NB4 (cell line): ENCODE data around the gene SAP30L.

Experiments used
- MYC ChIP-seq: IDR thresholded peaks from 2 replicates; pipeline ENCODE4 v1.6.1; 2011; ENCODE audit warnings: low read depth, low read length
- POLR2A ChIP-seq: IDR thresholded peaks from 2 replicates; pipeline ENCODE4 v1.6.1; 2011; ENCODE audit warnings: mild to moderate bottlenecking; ENCODE audit not compliant: insufficient read length; ENCODE audit errors: extremely low read depth
- TF ChIP-seq, protein P1 (sequence below): IDR thresholded peaks from one replicate; pipeline ENCODE4 v1.5.1; 2012; ENCODE audit warnings: low read depth, low read length
- TF ChIP-seq, protein P2 (sequence below): IDR thresholded peaks from 2 replicates; pipeline ENCODE4 v1.6.1; 2011; ENCODE audit warnings: low read depth, low read length

DNA sequence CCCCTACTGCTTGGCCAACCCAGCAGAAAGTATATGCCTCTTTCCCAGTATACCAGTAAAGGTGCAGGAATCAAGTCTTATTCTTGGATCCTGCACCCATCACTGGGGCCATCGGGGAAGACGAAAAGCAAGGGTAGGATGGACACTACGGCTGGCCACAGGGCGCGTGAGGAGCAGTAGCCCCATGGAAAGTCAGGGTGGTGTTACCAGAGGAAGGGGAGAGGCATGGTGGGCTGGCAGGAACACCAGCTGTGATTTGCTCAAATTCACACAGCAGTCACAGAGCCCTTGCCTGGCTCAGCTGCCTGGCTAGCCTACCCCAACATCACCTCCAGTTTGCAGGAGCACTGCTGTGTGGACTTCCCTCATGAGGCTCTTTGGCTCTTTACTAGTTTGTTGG is 34.5 kb upstream of the SAP30L start:
- no peak for TF ChIP-seq POLR2A
- TF ChIP-seq, protein P1, sequence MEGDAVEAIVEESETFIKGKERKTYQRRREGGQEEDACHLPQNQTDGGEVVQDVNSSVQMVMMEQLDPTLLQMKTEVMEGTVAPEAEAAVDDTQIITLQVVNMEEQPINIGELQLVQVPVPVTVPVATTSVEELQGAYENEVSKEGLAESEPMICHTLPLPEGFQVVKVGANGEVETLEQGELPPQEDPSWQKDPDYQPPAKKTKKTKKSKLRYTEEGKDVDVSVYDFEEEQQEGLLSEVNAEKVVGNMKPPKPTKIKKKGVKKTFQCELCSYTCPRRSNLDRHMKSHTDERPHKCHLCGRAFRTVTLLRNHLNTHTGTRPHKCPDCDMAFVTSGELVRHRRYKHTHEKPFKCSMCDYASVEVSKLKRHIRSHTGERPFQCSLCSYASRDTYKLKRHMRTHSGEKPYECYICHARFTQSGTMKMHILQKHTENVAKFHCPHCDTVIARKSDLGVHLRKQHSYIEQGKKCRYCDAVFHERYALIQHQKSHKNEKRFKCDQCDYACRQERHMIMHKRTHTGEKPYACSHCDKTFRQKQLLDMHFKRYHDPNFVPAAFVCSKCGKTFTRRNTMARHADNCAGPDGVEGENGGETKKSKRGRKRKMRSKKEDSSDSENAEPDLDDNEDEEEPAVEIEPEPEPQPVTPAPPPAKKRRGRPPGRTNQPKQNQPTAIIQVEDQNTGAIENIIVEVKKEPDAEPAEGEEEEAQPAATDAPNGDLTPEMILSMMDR, result no peak
- TF ChIP-seq, protein P2, sequence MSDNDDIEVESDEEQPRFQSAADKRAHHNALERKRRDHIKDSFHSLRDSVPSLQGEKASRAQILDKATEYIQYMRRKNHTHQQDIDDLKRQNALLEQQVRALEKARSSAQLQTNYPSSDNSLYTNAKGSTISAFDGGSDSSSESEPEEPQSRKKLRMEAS, result no peak
- TF ChIP-seq MYC, result no peak
